AG09319 (cell line): ENCODE measurements around the gene SIGLEC8.
"Not testable (repeated sequence)": the region's sequence is repeated elsewhere in the genome, so short reads cannot be mapped to it uniquely, and the experiment has no call there.

ENCODE experiments used
- DNase-seq: peaks from one replicate; pipeline ENCODE4 v3.0.0-alpha.2; 2010; ENCODE audit warnings: low read depth; ENCODE audit errors: extremely low read depth
- TF ChIP-seq, protein P1 (sequence below): IDR thresholded peaks from 2 replicates; pipeline ENCODE4 v1.5.1; 2011; ENCODE audit warnings: low read depth, mild to moderate bottlenecking, inconsistent platforms, low read length, moderate library complexity

The SIGLEC8 gene

DNA sequence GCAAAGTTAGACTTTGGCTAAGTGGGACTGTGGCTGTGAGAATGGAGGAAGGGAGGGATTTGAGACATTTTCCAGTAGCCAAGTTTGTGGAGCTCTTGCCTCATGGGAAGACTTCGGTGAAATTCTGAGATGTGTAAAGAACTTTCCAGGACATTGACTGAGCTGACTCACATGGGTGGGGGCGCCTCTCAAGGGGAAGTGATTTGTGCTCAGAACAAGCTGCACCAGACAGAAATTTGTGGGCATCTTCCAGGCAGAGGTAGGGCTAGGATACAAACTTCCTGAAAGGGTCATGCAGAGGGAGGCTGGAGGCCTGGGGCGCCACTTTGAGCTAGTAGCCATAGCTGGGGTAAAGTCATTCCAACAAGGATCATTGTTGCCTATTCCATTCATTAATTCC lies 31.1 kb downstream of the SIGLEC8 start:
- TF ChIP-seq, protein P1, sequence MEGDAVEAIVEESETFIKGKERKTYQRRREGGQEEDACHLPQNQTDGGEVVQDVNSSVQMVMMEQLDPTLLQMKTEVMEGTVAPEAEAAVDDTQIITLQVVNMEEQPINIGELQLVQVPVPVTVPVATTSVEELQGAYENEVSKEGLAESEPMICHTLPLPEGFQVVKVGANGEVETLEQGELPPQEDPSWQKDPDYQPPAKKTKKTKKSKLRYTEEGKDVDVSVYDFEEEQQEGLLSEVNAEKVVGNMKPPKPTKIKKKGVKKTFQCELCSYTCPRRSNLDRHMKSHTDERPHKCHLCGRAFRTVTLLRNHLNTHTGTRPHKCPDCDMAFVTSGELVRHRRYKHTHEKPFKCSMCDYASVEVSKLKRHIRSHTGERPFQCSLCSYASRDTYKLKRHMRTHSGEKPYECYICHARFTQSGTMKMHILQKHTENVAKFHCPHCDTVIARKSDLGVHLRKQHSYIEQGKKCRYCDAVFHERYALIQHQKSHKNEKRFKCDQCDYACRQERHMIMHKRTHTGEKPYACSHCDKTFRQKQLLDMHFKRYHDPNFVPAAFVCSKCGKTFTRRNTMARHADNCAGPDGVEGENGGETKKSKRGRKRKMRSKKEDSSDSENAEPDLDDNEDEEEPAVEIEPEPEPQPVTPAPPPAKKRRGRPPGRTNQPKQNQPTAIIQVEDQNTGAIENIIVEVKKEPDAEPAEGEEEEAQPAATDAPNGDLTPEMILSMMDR = no peak
- DNase-seq = no peak

DNA sequence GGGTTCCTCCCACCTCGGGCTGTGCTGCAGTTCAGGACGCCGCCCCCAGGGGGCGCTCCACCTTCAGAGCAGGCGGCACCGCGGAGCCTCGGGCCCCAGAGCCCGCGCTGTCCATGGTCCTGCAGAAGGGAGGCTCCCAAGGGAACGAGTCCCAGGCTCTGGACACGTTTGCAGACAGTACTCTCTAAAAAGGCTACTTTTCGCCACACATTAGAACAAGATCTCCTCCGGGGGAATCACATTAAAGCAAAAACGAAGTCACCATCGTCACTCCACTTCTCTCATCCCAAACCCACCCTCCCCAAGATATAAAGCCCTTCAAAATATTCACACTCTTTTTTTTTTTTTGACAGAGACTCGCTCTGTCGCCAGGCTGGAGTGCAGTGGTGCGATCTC lies 36.2 kb downstream of the SIGLEC8 start:
- TF ChIP-seq, protein P1 = peak; percentile 97
- peak; percentile 10 for DNase-seq

DNA sequence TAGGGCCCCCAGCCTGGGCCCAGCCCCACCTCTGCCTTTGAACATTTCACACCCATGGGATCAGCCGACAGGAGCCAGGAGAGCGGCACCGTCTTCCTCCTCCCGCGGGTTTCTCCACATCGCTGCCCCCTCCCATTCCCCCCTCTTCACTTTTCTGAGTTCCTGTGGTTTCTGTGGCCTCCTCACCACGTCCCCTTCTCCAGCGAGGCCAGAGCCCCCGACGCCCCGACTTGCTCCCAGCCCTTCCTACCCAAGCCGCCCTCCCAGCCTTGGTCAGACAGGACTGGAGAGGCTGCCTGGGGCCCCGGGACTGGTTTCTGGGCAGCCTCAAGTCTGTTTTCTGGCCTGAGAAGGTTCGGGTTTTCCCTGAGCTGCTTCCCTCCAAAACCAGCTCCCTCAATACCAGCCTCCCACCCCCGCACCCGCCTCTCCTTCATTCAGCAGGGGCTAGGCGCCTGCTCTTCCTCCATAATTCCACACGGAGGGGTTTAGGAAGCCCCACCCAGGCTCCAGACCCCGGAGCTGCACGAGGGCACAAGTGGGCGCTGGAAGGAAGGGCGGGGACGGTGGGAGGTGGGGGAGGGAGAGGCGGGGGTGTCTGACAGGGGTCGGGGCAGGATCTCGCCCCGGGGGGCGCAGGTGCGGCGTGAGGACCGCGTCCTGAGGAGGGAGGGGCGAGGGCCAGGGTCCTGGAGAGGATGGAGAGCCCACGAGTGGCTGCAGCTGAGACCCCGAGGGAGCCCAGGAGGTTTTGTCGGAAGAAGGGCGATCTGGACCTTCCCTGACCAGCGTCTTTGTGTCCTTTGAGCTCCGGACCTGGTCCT lies 36.8 kb downstream of the SIGLEC8 start:
- TF ChIP-seq, protein P1 = no peak
- no peak for DNase-seq

DNA sequence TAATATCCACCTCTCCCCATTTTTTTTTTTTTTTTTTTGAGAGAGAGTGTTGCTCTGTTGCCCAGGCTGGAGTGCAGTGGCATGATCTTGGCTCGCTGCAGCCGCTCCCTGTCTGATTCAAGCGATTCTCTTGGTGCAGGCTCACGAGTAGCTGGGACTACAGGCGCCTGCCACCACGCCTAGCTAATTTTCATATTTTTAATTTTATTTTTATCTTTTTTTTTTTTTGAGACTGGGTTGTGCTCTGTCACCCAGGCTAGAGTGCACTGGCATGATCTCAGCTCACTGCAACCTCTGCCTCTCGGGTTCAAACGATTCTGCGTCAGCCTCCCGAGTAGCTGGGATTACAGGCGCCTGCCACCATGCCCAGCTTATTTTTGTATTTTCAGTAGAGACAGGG lies 37.7 kb downstream of the SIGLEC8 start:
- DNase-seq = not testable (repeated sequence)

DNA sequence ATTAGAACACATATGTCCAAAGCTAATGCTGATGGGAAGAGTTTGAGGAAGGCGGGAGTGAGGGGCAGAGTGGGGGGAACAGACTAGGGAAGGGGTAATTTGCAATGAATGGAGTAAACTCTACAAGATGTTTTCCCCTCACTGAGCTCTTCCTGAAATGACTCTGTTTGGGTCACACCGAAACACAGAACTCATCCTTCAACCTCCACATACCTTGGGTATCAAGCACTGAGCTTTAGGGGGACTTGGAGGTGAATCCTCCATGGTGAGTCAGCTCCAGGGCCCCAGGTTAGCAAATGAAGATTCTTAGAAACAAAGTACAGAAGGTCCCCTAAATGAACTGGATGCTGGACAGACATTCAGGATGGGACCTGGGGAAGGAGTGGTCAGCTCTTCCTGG lies 39.5 kb downstream of the SIGLEC8 start:
- DNase-seq = no peak
- TF ChIP-seq, protein P1 = no peak

DNA sequence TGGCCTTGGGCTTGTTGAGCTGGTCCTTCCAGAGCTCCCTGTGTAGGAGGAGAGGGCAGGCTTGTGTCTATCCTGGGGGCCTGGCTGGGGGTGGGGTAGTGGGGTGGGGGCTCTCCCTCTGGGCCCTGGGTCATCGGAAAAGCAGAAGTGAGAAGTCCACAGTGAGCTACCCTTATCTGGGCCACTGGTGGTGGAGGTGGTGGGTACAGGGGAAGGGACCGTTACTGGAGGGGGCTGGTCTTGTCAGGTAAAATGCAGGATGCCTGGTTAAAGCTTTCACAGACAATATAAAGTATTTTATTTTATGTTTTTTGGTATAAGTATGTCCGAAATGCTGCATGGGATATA lies 40.5 kb downstream of the SIGLEC8 start:
- TF ChIP-seq, protein P1 = no peak
- DNase-seq = no peak

DNA sequence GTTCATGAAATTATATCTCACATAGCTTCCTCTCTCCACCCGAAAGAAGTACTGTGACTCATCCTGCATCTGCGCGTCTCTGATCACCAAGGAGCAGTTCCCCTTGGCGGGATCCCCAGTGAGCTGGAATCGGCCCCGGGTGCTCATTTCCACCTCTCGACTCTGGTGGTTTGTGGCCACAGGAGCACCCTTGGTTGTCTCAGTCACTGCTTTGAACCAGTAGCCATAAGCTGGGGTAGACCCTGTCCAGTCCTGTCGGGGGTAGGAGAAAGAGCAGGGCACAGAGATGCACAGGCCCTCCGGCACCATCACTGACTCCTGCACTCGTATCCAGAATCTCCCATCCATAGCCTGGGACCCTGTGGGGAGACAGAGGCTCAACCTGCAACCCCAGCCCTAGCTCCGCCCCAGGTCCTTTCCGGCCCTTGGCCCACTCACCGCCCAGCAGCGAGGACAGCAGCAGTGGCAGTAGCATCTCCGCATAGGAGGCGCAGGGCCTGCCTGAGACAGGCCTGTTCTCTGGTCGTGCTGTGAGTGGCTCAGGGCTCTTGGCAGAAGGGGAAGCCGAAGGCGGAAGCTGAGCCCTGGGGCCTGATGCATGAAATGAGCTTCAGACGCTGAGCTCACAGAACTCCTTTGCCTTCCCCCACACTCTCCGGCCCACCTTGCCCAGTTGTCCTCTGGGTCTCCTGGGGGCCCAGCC lies 41.0 kb downstream of the SIGLEC8 start, which contains the start of gene SIGLEC10:
SIGLEC10 (minus strand) TSS at position 536 of the 703 bp plus-strand sequence; CDS start at position 475, 61 bp downstream.
- TF ChIP-seq, protein P1 = no peak
- no peak for DNase-seq

DNA sequence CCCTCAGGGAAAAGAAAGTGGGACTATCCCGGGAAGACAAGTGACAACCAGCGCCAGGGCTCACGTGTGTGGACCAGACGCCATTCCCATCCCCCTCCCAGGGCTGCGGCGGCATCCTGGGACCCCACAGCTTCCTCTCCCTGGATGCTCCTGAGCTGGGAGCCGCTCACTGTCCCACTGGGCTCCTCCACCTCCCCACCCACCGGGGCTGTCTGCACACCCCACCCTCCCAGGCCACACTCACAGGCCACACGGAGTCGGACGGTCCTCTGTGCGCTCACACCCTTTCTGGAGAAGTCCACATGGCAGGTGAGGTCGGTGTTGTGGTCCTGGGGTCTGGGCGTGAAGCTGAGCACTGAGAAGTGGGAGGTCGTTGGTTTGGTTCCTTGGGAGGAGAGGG lies 41.8 kb downstream of the SIGLEC8 start:
- DNase-seq = not testable (repeated sequence)
